HL-60 (cell line): Measurements from ENCODE around the gene TBL1X.

Source experiments
- GABPA ChIP-seq: IDR thresholded peaks from 2 replicates; pipeline ENCODE4 v1.6.1; 2012; ENCODE audit warnings: low read depth
- POLR2AphosphoS5 ChIP-seq: IDR thresholded peaks from 2 replicates; pipeline ENCODE4 v1.6.1; 2012; ENCODE audit warnings: low read depth
- SPI1 ChIP-seq: IDR thresholded peaks from 2 replicates; pipeline ENCODE4 v1.6.1; 2012; ENCODE audit warnings: low read depth, mild to moderate bottlenecking, borderline replicate concordance
- TF ChIP-seq, protein P1 (sequence below): IDR thresholded peaks from one replicate; pipeline ENCODE4 v1.5.1; 2011; ENCODE audit warnings: low read length, control low read depth, inconsistent platforms; ENCODE audit not compliant: insufficient read depth
- TF ChIP-seq, protein P2 (sequence below): IDR thresholded peaks from 2 replicates; pipeline ENCODE4 v1.6.1; 2012; ENCODE audit warnings: low read depth; ENCODE audit not compliant: insufficient replicate concordance

DNA sequence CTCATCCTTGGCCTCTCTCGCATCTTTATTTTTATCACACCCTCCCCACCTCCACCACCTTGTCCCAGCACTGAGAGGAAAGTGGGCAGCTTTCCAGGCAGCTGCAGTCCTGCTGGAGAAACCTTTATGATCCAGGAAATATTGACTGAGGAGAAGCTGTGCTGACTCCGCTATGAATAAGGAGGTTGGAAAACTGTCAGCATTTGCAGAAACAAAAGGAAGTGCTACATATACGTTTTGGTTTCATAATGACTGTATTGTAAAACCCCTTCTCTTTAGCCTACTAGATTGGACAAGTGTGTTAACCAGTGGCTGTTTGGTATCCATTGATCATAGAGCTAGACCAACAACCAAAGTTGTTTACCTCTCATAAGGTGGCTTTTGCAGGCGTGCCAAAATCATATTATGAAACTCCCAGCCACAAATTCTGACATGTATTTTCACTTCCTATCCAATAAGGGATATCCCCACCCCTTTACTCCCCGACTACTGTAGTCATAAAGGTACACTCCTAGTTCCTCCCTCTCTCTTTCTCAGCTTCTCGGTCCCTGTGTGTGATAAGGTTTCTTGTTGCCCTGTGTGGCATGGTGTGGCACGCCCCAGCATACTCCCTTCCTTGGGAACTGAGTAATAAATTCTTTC is 212.4 kb downstream of the TBL1X start:
- no peak for TF ChIP-seq GABPA
- TF ChIP-seq, protein P1, sequence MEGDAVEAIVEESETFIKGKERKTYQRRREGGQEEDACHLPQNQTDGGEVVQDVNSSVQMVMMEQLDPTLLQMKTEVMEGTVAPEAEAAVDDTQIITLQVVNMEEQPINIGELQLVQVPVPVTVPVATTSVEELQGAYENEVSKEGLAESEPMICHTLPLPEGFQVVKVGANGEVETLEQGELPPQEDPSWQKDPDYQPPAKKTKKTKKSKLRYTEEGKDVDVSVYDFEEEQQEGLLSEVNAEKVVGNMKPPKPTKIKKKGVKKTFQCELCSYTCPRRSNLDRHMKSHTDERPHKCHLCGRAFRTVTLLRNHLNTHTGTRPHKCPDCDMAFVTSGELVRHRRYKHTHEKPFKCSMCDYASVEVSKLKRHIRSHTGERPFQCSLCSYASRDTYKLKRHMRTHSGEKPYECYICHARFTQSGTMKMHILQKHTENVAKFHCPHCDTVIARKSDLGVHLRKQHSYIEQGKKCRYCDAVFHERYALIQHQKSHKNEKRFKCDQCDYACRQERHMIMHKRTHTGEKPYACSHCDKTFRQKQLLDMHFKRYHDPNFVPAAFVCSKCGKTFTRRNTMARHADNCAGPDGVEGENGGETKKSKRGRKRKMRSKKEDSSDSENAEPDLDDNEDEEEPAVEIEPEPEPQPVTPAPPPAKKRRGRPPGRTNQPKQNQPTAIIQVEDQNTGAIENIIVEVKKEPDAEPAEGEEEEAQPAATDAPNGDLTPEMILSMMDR, result no peak
- TF ChIP-seq, protein P2, sequence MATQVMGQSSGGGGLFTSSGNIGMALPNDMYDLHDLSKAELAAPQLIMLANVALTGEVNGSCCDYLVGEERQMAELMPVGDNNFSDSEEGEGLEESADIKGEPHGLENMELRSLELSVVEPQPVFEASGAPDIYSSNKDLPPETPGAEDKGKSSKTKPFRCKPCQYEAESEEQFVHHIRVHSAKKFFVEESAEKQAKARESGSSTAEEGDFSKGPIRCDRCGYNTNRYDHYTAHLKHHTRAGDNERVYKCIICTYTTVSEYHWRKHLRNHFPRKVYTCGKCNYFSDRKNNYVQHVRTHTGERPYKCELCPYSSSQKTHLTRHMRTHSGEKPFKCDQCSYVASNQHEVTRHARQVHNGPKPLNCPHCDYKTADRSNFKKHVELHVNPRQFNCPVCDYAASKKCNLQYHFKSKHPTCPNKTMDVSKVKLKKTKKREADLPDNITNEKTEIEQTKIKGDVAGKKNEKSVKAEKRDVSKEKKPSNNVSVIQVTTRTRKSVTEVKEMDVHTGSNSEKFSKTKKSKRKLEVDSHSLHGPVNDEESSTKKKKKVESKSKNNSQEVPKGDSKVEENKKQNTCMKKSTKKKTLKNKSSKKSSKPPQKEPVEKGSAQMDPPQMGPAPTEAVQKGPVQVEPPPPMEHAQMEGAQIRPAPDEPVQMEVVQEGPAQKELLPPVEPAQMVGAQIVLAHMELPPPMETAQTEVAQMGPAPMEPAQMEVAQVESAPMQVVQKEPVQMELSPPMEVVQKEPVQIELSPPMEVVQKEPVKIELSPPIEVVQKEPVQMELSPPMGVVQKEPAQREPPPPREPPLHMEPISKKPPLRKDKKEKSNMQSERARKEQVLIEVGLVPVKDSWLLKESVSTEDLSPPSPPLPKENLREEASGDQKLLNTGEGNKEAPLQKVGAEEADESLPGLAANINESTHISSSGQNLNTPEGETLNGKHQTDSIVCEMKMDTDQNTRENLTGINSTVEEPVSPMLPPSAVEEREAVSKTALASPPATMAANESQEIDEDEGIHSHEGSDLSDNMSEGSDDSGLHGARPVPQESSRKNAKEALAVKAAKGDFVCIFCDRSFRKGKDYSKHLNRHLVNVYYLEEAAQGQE, result no peak
- TF ChIP-seq POLR2AphosphoS5, result no peak
- no peak for TF ChIP-seq SPI1
